Measurements from ENCODE around the gene GCM1.

The GCM1 gene

GRCh38 chr6:53104916-53105315, 43.7 kb downstream of the GCM1 start:
- no peak for DNase-seq (ENCODE audit: low read depth)

GRCh38 chr6:53103993-53104675, 44.5 kb downstream of the GCM1 start:
- no peak for DNase-seq (ENCODE audit: low read depth)

- no peak for DNase-seq (ENCODE audit: low read depth)
Measured at GRCh38 chr6:53101006-53101405, 47.6 kb downstream of the GCM1 start.

GRCh38 chr6:53100561-53100960, 48.1 kb downstream of the GCM1 start:
- DNase-seq (ENCODE audit: low read depth) = no peak

- no peak for DNase-seq (ENCODE audit: low read depth)
Measured at GRCh38 chr6:53095716-53096115, 52.9 kb downstream of the GCM1 start.

GRCh38 chr6:53095270-53095669, 53.4 kb downstream of the GCM1 start:
- DNase-seq (ENCODE audit: low read depth) = no peak

GRCh38 chr6:53090576-53090975, 58.1 kb downstream of the GCM1 start:
- no peak for DNase-seq (ENCODE audit: low read depth)

- DNase-seq (ENCODE audit: low read depth) = no peak
Measured at GRCh38 chr6:53089948-53090347, 58.7 kb downstream of the GCM1 start.

GRCh38 chr6:53086302-53086701, 62.3 kb downstream of the GCM1 start:
- no peak for DNase-seq (ENCODE audit: low read depth)

GRCh38 chr6:53080813-53081212, 67.8 kb downstream of the GCM1 start:
- no peak for DNase-seq (ENCODE audit: low read depth)
